GM10266 (cell line): Measurements from ENCODE around the gene IFNA14.

ENCODE experiments used
- DNase-seq: peaks from one replicate; pipeline ENCODE4 v3.0.0; 2012; ENCODE audit errors: extremely low spot score
- TF ChIP-seq, protein P1 (sequence below): IDR thresholded peaks from 2 replicates; pipeline ENCODE4 v1.5.1; 2012; ENCODE audit warnings: mild to moderate bottlenecking, low read depth; ENCODE audit not compliant: control insufficient read depth, insufficient read depth; ENCODE audit errors: missing control alignments

The IFNA14 gene

DNA sequence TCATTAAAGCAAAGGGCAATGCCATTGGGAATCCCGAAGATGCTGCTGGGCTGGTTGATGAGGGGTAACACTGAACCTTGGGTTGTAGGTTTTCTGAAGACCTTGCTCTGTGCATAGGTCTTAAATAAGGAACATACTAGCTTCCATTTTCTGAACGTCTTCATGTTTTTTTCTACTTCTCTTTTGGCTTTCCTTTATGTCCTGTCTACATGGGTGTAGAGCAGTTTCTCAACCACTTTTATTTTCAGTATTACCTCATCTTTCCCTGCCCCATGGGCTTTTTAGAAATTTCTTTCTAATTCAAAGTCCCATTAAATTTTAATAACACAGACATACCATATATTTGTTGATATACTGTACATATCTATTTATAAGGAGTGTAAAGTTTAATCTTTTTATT is at the start of gene IFNA14:
Gene IFNA14 (minus strand): TSS at position 95 of the 400 bp plus-strand sequence. CDS start 70 bp downstream, at position 25.
- no peak for DNase-seq
- TF ChIP-seq, protein P1, sequence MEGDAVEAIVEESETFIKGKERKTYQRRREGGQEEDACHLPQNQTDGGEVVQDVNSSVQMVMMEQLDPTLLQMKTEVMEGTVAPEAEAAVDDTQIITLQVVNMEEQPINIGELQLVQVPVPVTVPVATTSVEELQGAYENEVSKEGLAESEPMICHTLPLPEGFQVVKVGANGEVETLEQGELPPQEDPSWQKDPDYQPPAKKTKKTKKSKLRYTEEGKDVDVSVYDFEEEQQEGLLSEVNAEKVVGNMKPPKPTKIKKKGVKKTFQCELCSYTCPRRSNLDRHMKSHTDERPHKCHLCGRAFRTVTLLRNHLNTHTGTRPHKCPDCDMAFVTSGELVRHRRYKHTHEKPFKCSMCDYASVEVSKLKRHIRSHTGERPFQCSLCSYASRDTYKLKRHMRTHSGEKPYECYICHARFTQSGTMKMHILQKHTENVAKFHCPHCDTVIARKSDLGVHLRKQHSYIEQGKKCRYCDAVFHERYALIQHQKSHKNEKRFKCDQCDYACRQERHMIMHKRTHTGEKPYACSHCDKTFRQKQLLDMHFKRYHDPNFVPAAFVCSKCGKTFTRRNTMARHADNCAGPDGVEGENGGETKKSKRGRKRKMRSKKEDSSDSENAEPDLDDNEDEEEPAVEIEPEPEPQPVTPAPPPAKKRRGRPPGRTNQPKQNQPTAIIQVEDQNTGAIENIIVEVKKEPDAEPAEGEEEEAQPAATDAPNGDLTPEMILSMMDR: no peak

DNA sequence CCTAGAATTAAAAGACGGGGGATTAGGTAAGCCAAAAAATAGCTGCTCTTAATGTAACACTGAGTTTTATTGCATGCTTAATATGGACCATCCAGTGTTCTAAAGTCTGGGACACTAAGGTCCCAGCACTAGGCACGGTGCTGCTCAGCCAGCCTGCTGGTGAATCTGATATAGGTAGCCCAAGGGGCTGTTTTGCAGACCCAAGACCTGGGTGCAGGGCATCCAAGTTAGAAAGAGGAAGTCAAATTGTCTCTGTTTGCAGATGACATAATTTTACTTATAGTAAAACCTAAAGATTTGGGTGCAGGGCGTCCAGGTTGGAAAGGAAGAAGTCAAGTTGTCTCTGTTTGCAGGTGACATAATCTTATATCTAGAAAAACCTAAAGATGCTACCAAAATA is 47.5 kb upstream of the IFNA14 start:
- DNase-seq: no peak

DNA sequence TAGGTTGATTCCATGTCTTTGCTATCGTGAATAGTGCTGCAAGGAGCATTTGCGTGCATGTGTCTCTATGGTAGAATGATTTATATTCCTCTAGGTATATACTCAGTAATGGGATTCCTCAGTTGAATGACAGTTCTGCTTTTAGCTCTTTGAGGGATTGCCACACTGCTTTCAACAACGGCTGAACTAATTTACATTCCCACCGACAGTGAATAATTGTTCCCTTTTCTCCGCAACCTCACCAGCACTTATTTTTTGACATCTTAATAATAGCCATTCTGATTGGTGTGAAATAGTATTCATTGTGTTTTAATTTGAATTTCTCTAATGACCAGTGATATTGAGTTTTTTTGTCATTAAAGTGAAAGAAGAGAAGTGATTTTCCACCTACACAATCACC is 46.9 kb upstream of the IFNA14 start:
- no peak for DNase-seq
- TF ChIP-seq, protein P1: no peak

More for the DNA sequence above, 47.5 kb upstream of the IFNA14 start:
- TF ChIP-seq, protein P1: no peak

DNA sequence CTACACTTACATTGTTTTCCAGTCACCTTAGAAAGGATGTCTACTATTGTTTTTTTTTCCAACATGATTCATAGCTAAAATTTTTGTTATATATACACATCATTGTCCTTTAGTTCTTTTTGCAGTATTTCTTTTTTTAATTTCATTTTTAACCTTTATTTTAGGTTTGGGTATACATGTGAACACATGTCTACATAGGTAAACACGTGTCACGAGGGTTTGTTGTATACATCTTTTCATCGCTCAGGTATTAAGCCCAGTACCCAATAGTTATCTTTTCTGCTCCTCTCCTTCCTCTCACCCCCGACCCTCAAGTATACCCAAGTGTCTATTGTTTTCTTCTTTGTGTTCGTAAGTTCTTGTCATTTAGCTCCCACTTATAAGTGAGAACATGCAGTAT is 46.3 kb upstream of the IFNA14 start:
- TF ChIP-seq, protein P1: no peak
- no peak for DNase-seq

DNA sequence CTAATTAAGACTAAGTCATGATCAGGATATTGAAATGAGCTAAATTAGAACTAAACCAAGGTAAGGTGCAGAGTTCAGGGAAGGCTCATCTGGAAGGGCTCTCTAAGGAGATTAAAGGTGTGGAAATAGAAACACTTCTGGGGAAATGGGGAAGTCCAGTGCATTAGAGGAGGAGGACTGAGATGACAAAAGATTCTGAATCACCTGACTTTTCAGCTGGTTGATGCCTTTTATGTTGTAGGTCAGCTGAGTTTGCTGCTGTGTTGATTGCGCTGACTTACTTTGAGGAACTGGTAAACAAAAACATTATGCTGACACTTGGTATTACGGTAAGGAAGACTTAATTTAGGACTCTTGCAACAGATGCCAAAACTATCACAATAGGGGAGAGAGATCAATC is 41.5 kb upstream of the IFNA14 start:
- TF ChIP-seq, protein P1: no peak
- DNase-seq: no peak

DNA sequence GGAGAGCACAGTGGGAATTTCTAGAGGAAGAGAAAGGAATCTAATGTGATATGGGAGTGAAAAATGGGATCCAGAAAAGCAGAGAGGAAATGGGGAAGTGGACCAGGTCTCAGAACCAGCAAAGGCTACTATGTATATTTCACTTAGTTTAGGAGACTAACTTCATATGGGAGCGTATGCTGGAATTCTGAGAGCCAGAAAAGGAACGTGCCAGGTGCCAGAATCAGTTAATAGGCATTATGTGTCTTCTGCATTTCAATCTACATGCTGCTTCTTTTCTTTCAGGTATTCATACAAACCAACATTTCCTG is 28.5 kb upstream of the IFNA14 start:
- DNase-seq: no peak
- TF ChIP-seq, protein P1: no peak

DNA sequence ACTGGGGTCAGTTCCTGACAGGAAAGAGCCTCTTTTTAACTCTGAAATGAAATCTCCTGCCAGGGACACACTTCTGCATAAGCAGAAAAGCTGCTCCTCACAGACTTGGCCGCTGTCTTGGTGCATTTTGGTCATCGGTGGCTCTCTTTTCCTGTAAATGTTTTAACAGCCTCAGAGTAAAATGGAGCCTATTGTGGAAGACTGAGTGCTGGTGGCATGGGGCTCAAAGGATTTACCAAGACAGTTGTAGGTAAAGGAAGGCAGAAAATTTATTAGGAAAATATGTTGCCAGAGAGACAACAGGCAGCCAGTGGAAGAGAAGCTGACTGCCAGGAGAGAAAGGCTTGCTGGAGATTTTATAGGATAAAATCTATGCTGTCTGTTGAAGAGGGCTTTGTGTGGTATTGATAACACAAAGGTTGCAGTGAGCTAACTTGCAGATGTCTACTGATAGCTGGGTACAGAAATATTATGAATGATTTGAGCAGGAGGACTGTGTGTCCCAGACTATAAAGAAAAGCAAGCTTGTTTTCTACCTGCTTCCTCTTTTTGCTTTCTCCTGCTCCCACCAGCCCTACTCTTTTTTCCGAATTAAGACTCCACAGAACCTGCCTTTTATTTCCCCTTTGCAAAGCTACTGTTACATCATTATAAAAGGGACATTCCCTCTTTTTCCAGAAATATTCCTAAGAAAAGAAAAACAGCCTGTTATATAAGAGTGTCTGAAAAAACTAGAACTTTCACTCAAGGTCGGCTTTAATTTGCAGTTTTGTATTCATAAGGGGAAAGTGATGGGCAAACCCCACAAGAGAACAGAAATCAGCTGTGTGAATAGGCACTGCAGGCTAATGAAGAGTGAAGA is 27.9 kb upstream of the IFNA14 start:
- TF ChIP-seq, protein P1: no peak
- DNase-seq: no peak
